Neural cell (in vitro differentiated cells): Measurements from ENCODE around the gene KLHL6. TPM values are rescaled to one million over a fixed set of nuclear protein-coding genes. Genes with fewer than 3 reads are reported as not detected.
"Not testable (repeated sequence)": the region's sequence is repeated elsewhere in the genome, so short reads cannot be mapped to it uniquely, and the experiment has no call there.

Experiments used
- H2AFZ ChIP-seq: fragments of 200-600, 300-800 bp; sonication (generic), shearing (Covaris generic); 2 replicates; pipeline ENCODE4 v1.6.0; 2014; ENCODE audit warnings: low read depth, mild to moderate bottlenecking, antibody characterized with exemption, low read length, moderate library complexity
- H3F3A ChIP-seq: fragments of 200-600 bp; shearing (Covaris generic); 2 replicates; pipeline ENCODE4 v1.6.1; 2016; ENCODE audit warnings: mild to moderate bottlenecking, moderate library complexity, mixed read lengths, antibody characterized with exemption, low read length; ENCODE audit not compliant: insufficient read depth, poor library complexity, severe bottlenecking
- H3K27ac ChIP-seq: fragments of 200-600, 300-800 bp; sonication (generic), shearing (Covaris generic); 2 replicates; pipeline ENCODE4 v1.5.1; 2014; ENCODE audit warnings: mild to moderate bottlenecking, low read length, moderate library complexity
- H3K27me3 ChIP-seq: fragments of 300-800, 200-600 bp; sonication (generic), shearing (Covaris generic); 2 replicates; pipeline ENCODE4 v1.6.0; 2014; ENCODE audit warnings: mild to moderate bottlenecking, low read depth, low read length, moderate library complexity; ENCODE audit not compliant: insufficient read depth
- H3K36me3 ChIP-seq: fragments of 300-800, 200-600 bp; sonication (generic), shearing (Covaris generic); 2 replicates; pipeline ENCODE4 v1.5.1; 2014; ENCODE audit warnings: mild to moderate bottlenecking, antibody characterized with exemption, low read length, moderate library complexity; ENCODE audit not compliant: insufficient read depth
- H3K4me2 ChIP-seq: fragments of 300-800, 200-600 bp; sonication (generic), shearing (Covaris generic); 2 replicates; pipeline ENCODE4 v1.6.0; 2014; ENCODE audit warnings: mild to moderate bottlenecking, low read length
- H3K4me3 ChIP-seq: fragments of 300-800, 200-600 bp; sonication (generic), shearing (Covaris generic); 2 replicates; pipeline ENCODE4 v1.5.1; 2014; ENCODE audit warnings: mild to moderate bottlenecking, low read length, moderate library complexity
- H3K79me2 ChIP-seq: fragments of 200-600 bp; shearing (Covaris generic); replicated peaks from 2 replicates; pipeline ENCODE4 v1.6.0; 2014; ENCODE audit warnings: mild to moderate bottlenecking, low read length, moderate library complexity; ENCODE audit not compliant: insufficient read depth
- H3K9ac ChIP-seq: fragments of 300-800, 200-600 bp; sonication (generic), shearing (Covaris generic); 2 replicates; pipeline ENCODE4 v1.6.1; 2016; ENCODE audit warnings: mild to moderate bottlenecking, low read length, mixed read lengths
- H3K9me2 ChIP-seq: fragments of 200-600 bp; shearing (Covaris generic); 2 replicates; pipeline ENCODE4 v1.6.1; 2016; ENCODE audit warnings: mild to moderate bottlenecking, low read length, mixed read lengths; ENCODE audit not compliant: insufficient read depth
- H3K9me3 ChIP-seq: fragments of 200-600, 300-800 bp; sonication (generic), shearing (Covaris generic); 2 replicates; pipeline ENCODE4 v1.6.1; 2016; ENCODE audit warnings: mild to moderate bottlenecking, mixed run types, low read length, moderate library complexity, mixed read lengths
- H4K20me1 ChIP-seq: fragments of 200-600 bp; shearing (Covaris generic); 2 replicates; pipeline ENCODE4 v1.6.1; 2016; ENCODE audit warnings: mild to moderate bottlenecking, mixed run types; ENCODE audit not compliant: insufficient read depth
- CTCF ChIP-seq: fragments of 450-650 bp; IDR thresholded peaks from 2 replicates; pipeline ENCODE4 v1.5.1; 2014; ENCODE audit warnings: antibody characterized with exemption, mild to moderate bottlenecking, moderate library complexity; ENCODE audit not compliant: poor library complexity, severe bottlenecking
- EP300 ChIP-seq: fragments of 450-650 bp; conservative IDR thresholded peaks from 2 replicates; pipeline ENCODE4 v1.6.1; 2014; ENCODE audit warnings: antibody characterized with exemption, mild to moderate bottlenecking, moderate library complexity; ENCODE audit not compliant: poor library complexity, severe bottlenecking
- EZH2 ChIP-seq: fragments of 200-600, 300-800 bp; shearing (Covaris generic), sonication (generic); IDR thresholded peaks from 2 replicates; pipeline ENCODE4 v1.6.1; 2014; ENCODE audit warnings: antibody characterized with exemption, low read length, borderline replicate concordance, mild to moderate bottlenecking; ENCODE audit not compliant: insufficient read depth, poor library complexity, severe bottlenecking
- MXI1 ChIP-seq: fragments of 450-650 bp; conservative IDR thresholded peaks from 2 replicates; pipeline ENCODE4 v1.6.1; 2014; ENCODE audit warnings: antibody characterized with exemption, mild to moderate bottlenecking; ENCODE audit not compliant: poor library complexity, severe bottlenecking
- POLR2AphosphoS5 ChIP-seq: IDR thresholded peaks from 2 replicates; pipeline ENCODE4 v1.6.1; 2012
- RAD21 ChIP-seq: fragments of 450-650 bp; conservative IDR thresholded peaks from 2 replicates; pipeline ENCODE4 v1.6.1; 2014; ENCODE audit warnings: antibody characterized with exemption, mild to moderate bottlenecking, moderate library complexity
- REST ChIP-seq: IDR thresholded peaks from 2 replicates; pipeline ENCODE4 v1.6.1; 2012; ENCODE audit warnings: borderline replicate concordance
- SMC3 ChIP-seq: fragments of 450-650 bp; conservative IDR thresholded peaks from 2 replicates; pipeline ENCODE4 v1.6.1; 2014; ENCODE audit warnings: antibody characterized with exemption, mild to moderate bottlenecking, moderate library complexity; ENCODE audit not compliant: poor library complexity
- TAF1 ChIP-seq: IDR thresholded peaks from 2 replicates; pipeline ENCODE4 v1.6.1; 2012; ENCODE audit warnings: low read depth
- polyA plus RNA-seq: library from polyadenylated mRNA; depleted of rRNA; stranded (reverse); fragments of >200 nt; gene quantifications from 2 replicates; pipeline ENCODE4 v1.2.3, GENCODE V29; 2014

KLHL6 gene
- polyA plus RNA-seq, 1 donor from 2014 or later: not detected

- H3K27me3 ChIP-seq: no peaks in the 10 kb centered on the region
- no peaks in the 10 kb centered on the region for H3F3A ChIP-seq
- H4K20me1 ChIP-seq: no peaks in the 10 kb centered on the region
- no peaks in the 10 kb centered on the region for H3K79me2 ChIP-seq
- H2AFZ ChIP-seq: no peak overlapping the region
- no peaks in the 10 kb centered on the region for H3K9me2 ChIP-seq
- H3K9ac ChIP-seq: no peak overlapping the region
- TF ChIP-seq REST (no peak), CTCF (no peak), MXI1 (no peak), TAF1 (no peak), SMC3 (no peak), POLR2AphosphoS5 (no peak), RAD21 (no peak), EZH2 (no peak), EP300 (no peak)
- no peaks in the 10 kb centered on the region for H3K36me3 ChIP-seq
- H3K4me2 ChIP-seq: no peak overlapping the region
- no peak overlapping the region for H3K27ac ChIP-seq
- H3K4me3 ChIP-seq: no peak overlapping the region
- no peaks in the 10 kb centered on the region for H3K9me3 ChIP-seq
These were observed 88.9 kb downstream of the KLHL6 start for GRCh38 chr3:183466575-183466974.

- H3K9me2 ChIP-seq, H3K4me3 ChIP-seq, H3K9me3 ChIP-seq, H3K27me3 ChIP-seq, H3K27ac ChIP-seq, H4K20me1 ChIP-seq, H3K79me2 ChIP-seq, H3F3A ChIP-seq, H2AFZ ChIP-seq, H3K36me3 ChIP-seq, H3K4me2 ChIP-seq, H3K9ac ChIP-seq: not testable (repeated sequence)
These were observed 89.8 kb downstream of the KLHL6 start for GRCh38 chr3:183465710-183466109.

GRCh38 chr3:183464480-183464879, 91.0 kb downstream of the KLHL6 start:
- Histone ChIP-seq H2AFZ (no peak overlapping the region), H3K79me2 (no peaks in the 10 kb centered on the region), H3K9me2 (no peaks in the 10 kb centered on the region), H3F3A (no peaks in the 10 kb centered on the region), H3K36me3 (no peaks in the 10 kb centered on the region), H3K9me3 (no peaks in the 10 kb centered on the region), H3K27ac (no peak overlapping the region), H4K20me1 (no peaks in the 10 kb centered on the region), H3K4me2 (no peak overlapping the region), H3K4me3 (no peak overlapping the region), H3K27me3 (no peaks in the 10 kb centered on the region), H3K9ac (no peak overlapping the region)
- TF ChIP-seq MXI1 (no peak), CTCF (no peak), EP300 (no peak), TAF1 (no peak), EZH2 (no peak), RAD21 (no peak), POLR2AphosphoS5 (no peak), REST (no peak), SMC3 (no peak)
